ENCODE data around the gene MDFI.

The MDFI gene

GRCh38 chr6:41651962-41652657, 13.8 kb downstream of the MDFI start:
- no peak for DNase-seq

- no peak for DNase-seq
These were observed 14.8 kb downstream of the MDFI start for GRCh38 chr6:41652866-41653652.

- DNase-seq: no peak
These were observed 15.4 kb downstream of the MDFI start for GRCh38 chr6:41653691-41654090.

GRCh38 chr6:41654151-41654697, 16.0 kb downstream of the MDFI start:
- DNase-seq: no peak

GRCh38 chr6:41654698-41655151, 16.5 kb downstream of the MDFI start:
- no peak for DNase-seq

GRCh38 chr6:41655176-41655575, 16.9 kb downstream of the MDFI start:
- DNase-seq: no peak

GRCh38 chr6:41655646-41656001, 17.4 kb downstream of the MDFI start:
- no peak for DNase-seq

GRCh38 chr6:41656002-41656691, 17.9 kb downstream of the MDFI start:
- DNase-seq: no peak

- DNase-seq: no peak
These were observed 19.1 kb downstream of the MDFI start for GRCh38 chr6:41657131-41658094.

- DNase-seq: no peak
These were observed 20.4 kb downstream of the MDFI start for GRCh38 chr6:41658636-41659035.

GRCh38 chr6:41659935-41660334, 21.7 kb downstream of the MDFI start:
- no peak for DNase-seq

GRCh38 chr6:41663568-41663967, 25.3 kb downstream of the MDFI start:
- no peak for DNase-seq

GRCh38 chr6:41664271-41664670, 26.0 kb downstream of the MDFI start:
- DNase-seq: no peak

GRCh38 chr6:41667195-41667594, 28.9 kb downstream of the MDFI start:
- no peak for DNase-seq

- DNase-seq: no peak
These were observed 30.7 kb downstream of the MDFI start for GRCh38 chr6:41668968-41669367.

- DNase-seq: no peak
These were observed 32.6 kb downstream of the MDFI start for GRCh38 chr6:41670703-41671360.

- no peak for DNase-seq
These were observed 33.1 kb downstream of the MDFI start for GRCh38 chr6:41671376-41671775.

- DNase-seq: no peak
These were observed 33.7 kb downstream of the MDFI start for GRCh38 chr6:41672016-41672415.

GRCh38 chr6:41672816-41673703, 34.8 kb downstream of the MDFI start:
- DNase-seq: no peak

GRCh38 chr6:41673704-41674000, 35.4 kb downstream of the MDFI start:
- no peak for DNase-seq

All from activated T-cell treated with anti-CD3 and anti-CD28 coated beads for 4 hours (primary cell).